H1 (cell line): ENCODE data around the gene BCAS1. TPM values are rescaled to one million over a fixed set of nuclear protein-coding genes. Genes with fewer than 3 reads are reported as not detected.

Experiments
- SIN3A ChIP-seq, 2 experiments: IDR thresholded peaks in 1 of 2; conservative IDR thresholded peaks in 1 of 2; 2 replicates each; pipeline ENCODE4 v1.6.1; 2011 to 2012; ENCODE audit warnings: low read length in 2 of 2, improper control_type of control experiment in 1 of 2, low read depth in 1 of 2, mild to moderate bottlenecking in 1 of 2
- SIRT6 ChIP-seq: IDR thresholded peaks from one replicate; pipeline ENCODE4 v1.7.1; 2012; ENCODE audit warnings: low read length, inconsistent platforms
- polyA plus RNA-seq, 7 experiments: library from polyadenylated mRNA; depleted of rRNA in 3 of 7; stranded (reverse) in 5 of 7; unstranded in 2 of 7; fragments of >200 nt in 5 of 7; fragments of 200-250 nt in 2 of 7; gene quantifications; 1 replicate in 5 of 7; 2 replicates in 1 of 7; 4 replicates in 1 of 7; pipeline versions ENCODE4 v1.2.1 to v1.2.3, GENCODE V29; 2011 to 2013; ENCODE audit warnings: missing spikeins in 2 of 7, mixed read lengths in 2 of 7
- total RNA-seq: library from RNA; stranded (reverse); fragmentation: NEBNext Ultra II Directional; extraction: Animal tissue kit (Norgen Biotek cat#: 25700); gene quantifications from 2 replicates; pipeline ENCODE4 v1.2.1, GENCODE V29; 2021

BCAS1 gene
- total and polyA plus RNA-seq, 2 of the 8 experiments (the other 6 are each of a cell fraction or from before 2014, with no cell fraction given), result 0.06 to 0.19 TPM

- TF ChIP-seq SIRT6 (no peak), SIN3A (conservative IDR thresholded peaks at IDR 0.05 in 1 of 2, IDR thresholded peaks at IDR 0.05 in 1 of 2; ENCODE audit: low read depth in 1 of 2, low read length in 2 of 2) (no peak)
These were observed 115.4 kb downstream of the BCAS1 start (continued) for GRCh38 chr20:53954723-53955658.
